ENCODE measurements around the gene CYRIA.

Gene CYRIA

GRCh38 chr2:16665748-16666448, at the start of gene CYRIA:
Gene CYRIA, minus strand, starts transcription at chr2:16665834. Its CDS starts 77,715 bp downstream, at chr2:16588119.
- peak; percentile 22 to 31 for DNase-seq (ENCODE audit: low read depth in 2 of 2)

GRCh38 chr2:16713011-16713423, 47.4 kb upstream of the CYRIA start:
- DNase-seq (ENCODE audit: low read depth in 2 of 2), result no peak

GRCh38 chr2:16709769-16710168, 44.1 kb upstream of the CYRIA start:
- no peak for DNase-seq (ENCODE audit: low read depth in 2 of 2)

- no peak for DNase-seq (ENCODE audit: low read depth in 2 of 2)
Observed at GRCh38 chr2:16708173-16708572, 42.5 kb upstream of the CYRIA start.

GRCh38 chr2:16707014-16707623, 41.5 kb upstream of the CYRIA start:
- DNase-seq (ENCODE audit: low read depth in 2 of 2), result no peak

GRCh38 chr2:16700551-16701259, 35.1 kb upstream of the CYRIA start:
- DNase-seq (ENCODE audit: low read depth in 2 of 2), result no peak

GRCh38 chr2:16693854-16694253, 28.2 kb upstream of the CYRIA start:
- DNase-seq (ENCODE audit: low read depth in 2 of 2), result no peak

GRCh38 chr2:16691261-16691660, 25.6 kb upstream of the CYRIA start:
- no peak for DNase-seq (ENCODE audit: low read depth in 2 of 2)

GRCh38 chr2:16687955-16688354, 22.3 kb upstream of the CYRIA start:
- no peak for DNase-seq (ENCODE audit: low read depth in 2 of 2)

- DNase-seq (ENCODE audit: low read depth in 2 of 2), result no peak
Observed at GRCh38 chr2:16687222-16687621, 21.6 kb upstream of the CYRIA start.

- no peak for DNase-seq (ENCODE audit: low read depth in 2 of 2)
Observed at GRCh38 chr2:16686641-16687040, 21.0 kb upstream of the CYRIA start.

GRCh38 chr2:16685340-16685715, 19.7 kb upstream of the CYRIA start:
- DNase-seq (ENCODE audit: low read depth in 2 of 2), result no peak

GRCh38 chr2:16684676-16685339, 19.2 kb upstream of the CYRIA start:
- no peak for DNase-seq (ENCODE audit: low read depth in 2 of 2)

- no peak for DNase-seq (ENCODE audit: low read depth in 2 of 2)
Observed at GRCh38 chr2:16683576-16683975, 17.9 kb upstream of the CYRIA start.

- no peak for DNase-seq (ENCODE audit: low read depth in 2 of 2)
Observed at GRCh38 chr2:16682431-16683118, 16.9 kb upstream of the CYRIA start.

- no peak for DNase-seq (ENCODE audit: low read depth in 2 of 2)
Observed at GRCh38 chr2:16680781-16681180, 15.1 kb upstream of the CYRIA start.

GRCh38 chr2:16680304-16680703, 14.7 kb upstream of the CYRIA start:
- DNase-seq (ENCODE audit: low read depth in 2 of 2), result no peak

GRCh38 chr2:16678964-16679363, 13.3 kb upstream of the CYRIA start:
- no peak for DNase-seq (ENCODE audit: low read depth in 2 of 2)

- DNase-seq (ENCODE audit: low read depth in 2 of 2), result no peak
Observed at GRCh38 chr2:16677875-16678274, 12.2 kb upstream of the CYRIA start.

- DNase-seq (ENCODE audit: low read depth in 2 of 2), result no peak
Observed at GRCh38 chr2:16675781-16676180, 10.1 kb upstream of the CYRIA start.

GRCh38 chr2:16674154-16674553, 8.5 kb upstream of the CYRIA start:
- DNase-seq (ENCODE audit: low read depth in 2 of 2), result no peak

GRCh38 chr2:16671760-16672159, 6.1 kb upstream of the CYRIA start:
- no peak for DNase-seq (ENCODE audit: low read depth in 2 of 2)

All from activated CD4-positive, alpha-beta T cell treated with anti-CD3 and anti-CD28 coated beads for 24 hours (primary cell).